Measurements from ENCODE around the gene SHISA6.

Gene SHISA6

DNA sequence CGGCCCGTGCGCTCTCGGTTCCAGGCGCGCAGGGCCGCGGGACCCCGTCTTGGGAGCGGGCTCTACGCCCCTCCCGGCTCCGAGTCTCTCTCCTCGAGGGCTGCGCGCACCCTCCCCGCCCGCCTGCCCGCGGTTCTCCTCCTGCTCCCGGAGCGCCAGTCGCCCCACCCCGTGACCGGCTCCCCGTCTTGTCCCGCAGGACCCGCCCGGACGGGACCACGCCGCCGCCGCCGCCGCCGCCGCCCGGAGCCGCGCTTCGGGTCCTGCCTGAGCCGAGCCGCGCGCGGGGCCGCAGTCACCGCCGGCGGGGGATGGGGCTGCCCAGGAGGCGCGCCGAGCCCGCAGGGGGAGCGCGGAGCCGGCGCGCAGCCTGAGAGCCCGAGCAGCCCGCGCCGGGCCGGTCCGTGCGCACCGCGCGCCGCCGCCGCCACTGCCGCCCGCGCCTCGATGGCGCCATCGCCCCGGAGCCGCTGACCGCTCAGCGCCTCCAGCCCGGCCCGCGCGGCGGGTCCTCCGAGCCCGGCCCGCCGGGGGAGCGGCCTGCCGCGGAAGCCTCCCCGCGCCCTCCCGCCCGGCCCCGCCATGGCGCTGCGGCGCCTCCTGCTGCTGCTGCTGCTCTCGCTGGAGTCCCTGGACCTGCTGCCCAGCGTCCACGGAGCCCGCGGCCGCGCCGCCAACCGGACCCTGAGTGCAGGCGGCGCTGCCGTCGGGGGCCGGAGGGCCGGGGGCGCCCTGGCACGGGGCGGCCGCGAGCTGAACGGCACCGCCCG, at the start of gene SHISA6:
TSS of gene SHISA6 (plus strand) at position 373 of the 770 bp plus-strand sequence.
- DNase-seq (ENCODE audit: low read depth) = no peak

DNA sequence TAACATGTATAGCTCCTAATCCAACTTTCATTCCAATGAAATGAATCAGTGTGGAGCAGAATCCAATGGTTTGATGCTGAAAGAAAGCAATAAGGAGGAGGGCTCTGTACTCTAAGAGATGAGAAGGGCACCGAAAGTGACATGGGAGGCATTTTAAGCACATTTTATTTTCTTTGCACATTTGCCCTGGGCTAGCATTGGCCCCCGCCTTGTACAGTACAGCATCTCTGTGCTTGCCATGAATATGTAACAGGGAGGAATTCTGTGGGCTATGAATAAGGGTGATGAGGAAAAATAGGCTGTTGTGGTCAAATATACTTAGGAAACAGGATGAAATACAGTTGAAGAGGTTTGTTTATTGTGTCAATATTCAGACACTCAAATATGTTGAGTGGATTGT, 45.2 kb upstream of the SHISA6 start:
- no peak for DNase-seq (ENCODE audit: low read depth)

DNA sequence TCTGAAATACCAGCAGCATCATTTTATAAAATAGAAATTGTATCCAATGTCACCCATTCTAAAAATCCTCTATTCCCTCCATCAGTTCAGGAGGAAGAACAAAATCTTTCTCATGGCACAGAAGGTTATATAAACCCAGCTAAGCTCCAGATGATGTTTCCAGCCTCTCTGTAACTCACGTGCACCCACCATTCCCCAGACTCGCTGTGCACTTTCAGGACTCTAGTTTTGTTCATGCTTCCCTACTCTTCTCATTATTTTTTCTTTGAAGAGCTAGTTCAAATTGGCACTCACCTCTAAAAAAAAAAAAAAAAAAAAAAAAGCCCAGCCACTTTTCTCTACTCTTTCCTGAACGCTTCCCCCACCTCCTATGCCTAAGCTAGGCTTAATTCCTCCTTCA, 36.0 kb upstream of the SHISA6 start:
- no peak for DNase-seq (ENCODE audit: low read depth)

DNA sequence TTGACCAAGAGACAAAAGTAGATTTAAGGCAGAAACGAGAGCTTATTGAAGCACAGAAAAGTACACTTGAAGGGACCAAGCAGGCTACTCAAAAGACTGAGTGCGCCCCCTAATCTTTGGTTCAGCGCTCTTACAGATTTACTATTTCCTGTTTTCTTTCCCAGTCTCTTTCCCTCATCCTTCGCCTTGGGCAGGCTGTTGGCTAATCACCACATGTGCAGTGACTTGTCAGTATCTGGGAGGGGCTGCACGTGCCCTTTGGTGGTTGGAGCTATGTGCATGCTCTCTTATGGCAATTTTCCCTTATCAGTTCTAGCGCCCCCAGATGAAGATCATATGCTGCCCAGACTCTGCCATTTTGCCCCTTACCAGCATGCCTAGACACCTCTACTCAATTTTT, 35.4 kb upstream of the SHISA6 start:
- no peak for DNase-seq (ENCODE audit: low read depth)

DNA sequence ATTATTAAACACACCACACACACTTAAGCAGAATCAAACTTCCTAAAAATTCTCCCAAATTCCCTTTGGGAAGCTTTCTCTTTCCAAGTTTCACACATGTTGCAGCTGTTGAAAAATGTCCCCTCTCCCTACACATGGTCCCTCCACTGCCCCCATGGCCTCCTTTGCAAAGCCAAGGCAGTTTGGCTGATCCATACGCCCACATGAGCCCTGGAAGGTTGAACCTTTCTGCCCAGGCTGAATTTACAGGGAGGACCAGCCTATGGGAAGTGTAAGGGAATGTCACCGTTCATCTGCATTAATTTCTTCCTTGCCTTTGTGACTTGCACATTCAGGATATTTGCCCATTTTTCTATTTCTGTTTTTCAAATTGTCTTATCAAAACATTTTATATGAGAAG, 31.1 kb upstream of the SHISA6 start:
- no peak for DNase-seq (ENCODE audit: low read depth)

DNA sequence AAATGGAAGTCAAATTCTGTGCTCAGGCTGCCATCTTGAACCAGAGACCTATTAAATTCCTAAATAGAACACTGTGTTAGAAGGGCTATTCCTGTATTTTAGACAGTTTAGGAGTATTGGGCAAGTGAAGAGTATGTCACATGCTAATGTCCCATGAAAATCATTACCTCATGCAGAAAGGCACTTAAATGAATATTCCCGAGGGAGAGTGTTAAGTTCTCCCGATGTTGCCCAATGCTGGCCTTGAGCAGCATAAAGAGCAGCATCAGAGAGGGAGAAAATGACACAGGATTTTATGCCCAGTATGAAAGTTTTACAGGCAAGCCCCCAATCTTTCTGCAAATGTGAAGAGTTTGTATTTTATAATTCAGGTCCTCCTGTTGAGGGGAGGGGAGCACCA, 28.2 kb upstream of the SHISA6 start:
- no peak for DNase-seq (ENCODE audit: low read depth)

DNA sequence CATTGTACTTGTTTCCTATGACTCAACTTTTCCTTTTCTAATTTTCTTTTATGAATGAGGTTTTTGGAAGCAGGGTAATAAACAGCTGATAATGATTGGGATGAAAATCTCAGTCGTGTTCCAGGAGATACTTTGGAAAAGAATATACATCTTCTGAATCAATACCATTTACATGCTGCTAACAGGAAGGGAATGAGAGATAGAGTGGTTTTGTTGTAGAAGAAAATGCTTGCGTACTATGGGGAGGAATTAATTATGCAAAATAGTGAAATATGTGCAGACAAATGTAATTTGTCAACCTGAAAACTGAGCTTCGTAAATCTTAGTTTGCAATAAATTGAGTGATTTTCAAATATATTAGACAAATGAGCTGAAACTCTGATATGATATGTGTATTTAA, 24.0 kb upstream of the SHISA6 start:
- no peak for DNase-seq (ENCODE audit: low read depth)

DNA sequence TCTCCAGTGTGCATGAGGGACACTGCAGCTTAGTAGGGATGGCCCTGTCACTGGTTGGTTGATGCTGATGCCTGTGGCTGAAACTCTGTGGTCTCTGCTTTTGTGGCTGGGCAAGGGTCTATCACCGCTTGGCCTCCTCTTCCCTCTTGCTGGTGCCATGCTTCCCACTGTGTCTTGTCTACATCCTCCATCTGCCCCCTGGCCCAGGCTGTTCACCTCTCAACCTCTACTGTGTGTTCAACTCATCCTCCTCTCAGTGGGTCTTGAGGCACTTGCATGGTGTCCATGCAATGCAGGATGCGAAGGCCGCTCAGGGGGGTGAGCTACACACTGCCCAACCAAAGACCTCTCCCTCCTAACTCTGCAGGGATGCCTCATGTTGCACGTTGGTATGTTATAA, 19.8 kb upstream of the SHISA6 start:
- DNase-seq (ENCODE audit: low read depth) = no peak

DNA sequence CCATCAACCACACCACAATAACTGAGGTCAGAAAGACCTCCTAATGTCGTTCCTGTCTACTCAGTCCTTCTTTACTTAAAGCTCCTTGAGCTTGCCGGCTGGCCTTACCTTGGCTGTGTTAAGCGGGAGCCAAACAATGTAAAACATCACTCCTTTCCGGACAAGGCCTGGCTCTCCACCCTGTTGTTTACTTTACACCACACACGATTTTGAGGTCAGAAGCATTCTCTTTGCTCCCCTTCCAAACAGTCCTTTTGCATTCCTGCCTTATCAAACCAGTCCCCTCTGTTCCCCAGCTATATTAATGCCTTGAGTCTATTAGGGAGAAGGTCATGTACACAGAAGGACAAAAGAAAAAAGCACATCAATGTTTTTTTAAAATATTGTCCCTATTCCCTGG, 19.3 kb upstream of the SHISA6 start:
- DNase-seq (ENCODE audit: low read depth) = no peak

DNA sequence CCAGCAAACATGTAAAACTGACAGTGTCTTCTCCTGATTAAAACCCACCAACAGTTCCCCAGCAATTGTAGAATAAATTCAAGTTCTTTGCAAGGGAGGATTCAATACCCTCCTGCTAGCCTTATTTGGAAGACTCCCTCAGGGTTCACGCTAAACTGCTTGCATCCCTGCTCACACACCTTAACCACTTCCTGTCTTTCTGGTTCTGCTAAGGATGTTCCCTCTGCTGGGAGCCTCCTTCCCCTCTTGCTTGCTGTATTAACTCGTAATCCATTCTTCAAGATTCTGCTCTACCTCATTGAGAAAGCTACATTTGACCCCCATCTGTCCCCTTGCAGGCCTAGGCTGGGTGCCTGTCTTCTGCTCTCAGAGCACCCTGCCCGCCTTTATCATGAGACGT, 2.3 kb upstream of the SHISA6 start:
- no peak for DNase-seq (ENCODE audit: low read depth)

DNA sequence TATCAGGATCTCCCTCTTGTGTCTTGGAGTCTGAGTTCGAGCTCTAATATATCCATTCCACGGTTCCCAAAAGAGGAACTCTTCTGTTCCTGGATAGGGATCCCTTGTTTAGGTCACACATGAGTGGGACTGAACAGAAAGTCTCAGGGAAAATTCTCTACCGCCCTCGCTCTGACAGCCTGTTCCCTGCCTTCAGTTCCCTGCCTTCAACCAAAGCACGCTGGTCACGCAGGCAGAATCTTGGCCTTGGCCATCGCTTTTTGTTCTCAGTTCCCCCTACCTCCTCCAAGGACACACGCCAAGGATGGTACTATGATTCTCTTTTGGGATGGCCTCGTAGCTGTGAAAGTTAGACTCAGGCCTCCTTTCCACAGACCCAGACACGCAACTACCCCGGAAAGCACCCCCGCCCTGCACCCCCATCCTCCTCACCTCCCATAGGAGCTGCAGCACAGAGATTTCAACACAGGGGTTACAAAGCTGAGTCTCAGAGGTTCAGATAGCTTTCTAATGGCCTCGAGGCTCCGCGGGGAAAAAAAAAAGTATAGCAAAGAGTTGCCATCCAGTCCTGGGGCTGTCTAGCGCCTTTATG, 1.5 kb upstream of the SHISA6 start:
- no peak for DNase-seq (ENCODE audit: low read depth)

DNA sequence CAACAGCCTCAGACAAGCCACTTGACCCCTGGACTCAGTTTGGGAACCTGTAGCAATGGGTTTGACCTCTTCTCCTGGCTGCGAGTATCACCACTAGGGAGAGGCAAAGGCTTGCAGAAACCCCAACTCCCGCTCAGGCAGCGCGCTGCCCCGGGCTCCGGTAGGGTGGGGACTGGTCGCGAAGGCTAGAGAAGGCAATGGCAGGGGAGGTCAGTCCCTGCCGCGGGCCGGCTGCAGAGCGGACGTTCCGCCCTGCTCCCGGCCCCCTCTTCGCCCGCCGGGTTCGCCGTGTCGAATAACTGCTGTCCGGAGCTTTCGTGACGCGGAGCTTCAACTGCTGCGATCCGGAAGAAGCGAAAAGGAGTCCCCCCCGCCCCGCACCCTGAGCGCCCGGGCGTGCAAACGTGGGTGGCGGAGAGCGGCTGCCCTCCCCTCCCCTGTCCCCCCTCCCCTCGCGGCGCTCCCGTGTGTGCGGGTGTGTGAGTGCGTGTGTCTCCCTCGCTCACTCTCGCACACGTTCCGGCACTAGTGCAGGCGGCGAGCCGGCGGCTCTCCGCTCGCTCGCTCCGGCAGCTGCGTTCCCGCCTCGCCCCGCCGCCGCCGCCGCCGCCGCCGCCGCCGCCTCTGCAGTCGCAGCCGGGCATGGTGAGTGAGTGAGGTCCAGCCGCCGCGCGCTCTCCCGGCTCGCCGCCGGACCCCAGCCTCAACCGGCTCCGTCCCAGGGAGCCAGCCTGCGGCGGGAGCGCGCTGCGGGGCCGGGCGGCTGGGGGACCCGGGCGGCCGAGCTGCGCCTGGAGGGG, 772 bp upstream of the SHISA6 start:
- DNase-seq (ENCODE audit: low read depth) = no peak

DNA sequence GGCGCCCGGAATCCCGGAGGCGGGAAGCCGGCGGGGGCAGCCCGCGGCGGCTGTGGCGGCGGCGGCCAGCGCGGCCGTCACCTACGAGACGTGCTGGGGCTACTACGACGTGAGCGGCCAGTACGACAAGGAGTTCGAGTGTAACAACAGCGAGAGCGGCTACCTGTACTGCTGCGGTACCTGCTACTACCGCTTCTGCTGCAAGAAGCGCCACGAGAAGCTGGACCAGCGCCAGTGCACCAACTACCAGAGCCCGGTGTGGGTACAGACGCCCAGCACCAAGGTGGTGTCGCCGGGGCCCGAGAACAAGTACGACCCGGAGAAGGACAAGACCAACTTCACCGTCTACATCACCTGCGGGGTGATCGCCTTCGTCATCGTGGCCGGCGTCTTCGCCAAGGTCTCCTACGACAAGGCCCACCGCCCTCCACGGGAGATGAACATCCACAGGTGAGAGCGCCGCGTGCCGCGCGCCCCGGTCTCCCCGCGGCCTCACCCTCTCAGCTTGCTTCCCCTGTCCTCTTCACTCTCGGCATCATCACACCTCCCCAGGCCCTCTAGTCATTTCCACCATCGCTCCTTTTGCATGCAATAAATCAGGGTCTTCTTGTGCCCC, 706 bp downstream of the SHISA6 start:
- DNase-seq (ENCODE audit: low read depth) = no peak

DNA sequence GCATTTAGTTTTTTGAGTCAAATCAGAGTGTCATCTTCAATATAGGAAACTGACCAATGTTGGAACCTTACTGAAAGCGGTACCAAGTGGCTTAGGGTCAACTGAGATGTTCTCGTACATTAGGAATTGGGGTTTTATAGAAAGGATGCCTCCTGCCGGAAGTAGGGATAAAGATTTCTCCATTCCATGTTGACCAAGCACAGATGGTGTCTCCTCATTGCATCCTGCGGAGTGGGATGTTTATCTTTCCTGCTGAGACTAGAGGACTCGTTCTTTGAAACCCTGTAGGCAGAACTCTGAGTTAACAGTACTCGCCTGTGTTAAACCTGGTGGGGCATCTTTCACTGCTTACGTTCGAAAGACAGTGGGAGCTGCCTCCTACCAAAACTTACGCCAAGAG, 1.4 kb downstream of the SHISA6 start:
- DNase-seq (ENCODE audit: low read depth) = no peak

DNA sequence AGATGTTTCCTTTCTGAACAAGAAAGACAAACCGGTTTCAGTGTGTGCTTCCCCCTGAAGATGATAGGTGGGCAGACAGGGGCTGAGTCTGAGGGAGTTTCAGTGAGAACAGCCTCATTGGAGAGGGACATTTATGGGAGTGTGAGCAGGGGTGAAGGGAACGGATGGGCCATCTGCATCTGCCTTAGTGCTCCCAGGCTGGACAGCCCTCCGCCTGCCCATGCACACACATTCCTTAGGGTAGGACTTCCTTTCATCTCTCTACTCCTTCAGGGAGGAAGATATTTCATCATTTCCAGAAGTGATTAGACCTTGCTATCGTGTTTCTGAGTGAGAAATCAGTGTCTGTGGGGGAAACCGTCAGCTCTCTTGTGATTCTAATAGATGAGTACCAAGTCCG, 3.8 kb downstream of the SHISA6 start:
- no peak for DNase-seq (ENCODE audit: low read depth)

DNA sequence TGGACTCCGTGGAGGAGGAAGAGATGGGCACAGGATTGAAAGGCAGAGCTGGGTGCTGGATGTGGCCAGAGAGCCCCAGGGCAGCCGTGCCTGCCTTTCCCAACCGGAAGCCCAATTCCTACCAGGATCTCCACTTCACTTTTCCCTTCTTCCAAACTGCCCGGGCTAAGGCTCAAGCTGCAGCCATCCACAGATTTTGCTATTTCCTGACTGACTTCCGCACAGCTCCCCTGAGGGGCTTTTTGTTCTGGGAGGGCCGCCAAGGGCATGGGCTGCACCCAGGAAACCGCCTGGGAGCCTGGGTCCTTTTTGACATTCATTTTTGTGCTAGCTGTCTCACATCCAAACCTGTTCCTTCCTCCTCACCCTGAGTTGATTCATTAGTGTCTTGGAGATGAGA, 4.2 kb downstream of the SHISA6 start:
- no peak for DNase-seq (ENCODE audit: low read depth)

DNA sequence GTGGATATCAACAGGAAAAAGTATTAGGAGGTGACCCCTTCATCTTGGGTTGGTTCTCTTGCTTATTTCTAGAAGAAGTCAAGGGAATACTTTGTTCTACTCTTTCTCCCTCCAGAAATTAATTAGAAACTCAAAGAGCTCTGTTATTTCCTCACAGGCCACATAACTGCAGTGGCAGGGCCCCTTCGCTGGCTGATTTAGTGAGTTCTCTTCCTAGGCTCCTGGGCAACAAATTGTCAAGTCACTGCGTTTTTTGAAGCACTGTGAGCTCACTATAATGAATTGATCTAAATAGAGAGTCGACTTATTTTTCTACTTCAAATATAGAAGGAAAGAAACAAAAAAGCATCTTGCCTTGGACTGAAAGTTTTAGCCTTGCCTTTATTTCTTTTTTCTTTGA, 4.8 kb downstream of the SHISA6 start:
- no peak for DNase-seq (ENCODE audit: low read depth)

DNA sequence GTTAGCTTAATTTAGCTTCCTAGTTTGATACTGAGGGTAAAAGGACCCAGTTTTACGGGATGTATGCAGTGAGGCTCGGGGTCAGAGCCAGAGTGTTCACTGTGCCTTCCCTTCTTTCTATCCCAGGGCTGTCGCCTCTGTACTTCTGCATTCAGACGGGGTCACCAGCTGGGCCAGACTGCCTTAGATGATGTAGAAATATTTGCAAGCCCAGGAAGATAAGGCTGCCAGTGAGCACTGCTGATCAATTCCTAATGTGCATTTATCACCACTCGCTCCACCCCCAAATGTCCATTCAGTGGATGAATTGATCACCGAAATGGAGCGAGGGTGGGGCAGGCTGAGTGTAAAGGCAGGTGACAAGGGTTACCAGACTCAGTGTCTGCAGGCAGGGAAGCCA, 9.1 kb downstream of the SHISA6 start:
- no peak for DNase-seq (ENCODE audit: low read depth)

DNA sequence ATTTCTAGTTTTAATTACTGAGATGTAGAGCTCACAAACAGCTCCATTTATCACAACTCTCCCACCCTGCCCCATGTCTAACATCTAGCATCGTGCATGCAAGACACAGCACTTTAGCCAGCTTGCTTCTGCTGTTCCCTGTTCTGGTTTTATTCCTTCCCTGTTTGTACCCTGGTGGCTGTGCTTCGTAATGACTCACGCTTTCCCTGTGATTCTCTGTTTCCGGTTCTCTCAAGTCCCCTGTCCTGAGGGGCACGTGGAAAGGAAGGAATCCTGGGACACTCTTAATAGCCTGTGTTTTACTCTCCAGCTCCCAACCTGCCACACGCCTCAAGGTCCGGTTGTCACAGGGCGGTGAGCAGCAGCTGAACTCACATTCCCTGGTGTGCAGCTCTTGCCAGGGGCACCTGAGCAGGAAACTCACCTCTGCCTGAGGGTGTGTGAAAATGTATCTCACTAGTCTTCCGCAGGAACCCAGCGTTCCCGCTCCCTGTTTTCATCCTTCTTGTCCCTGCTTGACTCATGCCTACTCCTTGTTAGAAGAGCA, 10.6 kb downstream of the SHISA6 start:
- DNase-seq (ENCODE audit: low read depth) = no peak

DNA sequence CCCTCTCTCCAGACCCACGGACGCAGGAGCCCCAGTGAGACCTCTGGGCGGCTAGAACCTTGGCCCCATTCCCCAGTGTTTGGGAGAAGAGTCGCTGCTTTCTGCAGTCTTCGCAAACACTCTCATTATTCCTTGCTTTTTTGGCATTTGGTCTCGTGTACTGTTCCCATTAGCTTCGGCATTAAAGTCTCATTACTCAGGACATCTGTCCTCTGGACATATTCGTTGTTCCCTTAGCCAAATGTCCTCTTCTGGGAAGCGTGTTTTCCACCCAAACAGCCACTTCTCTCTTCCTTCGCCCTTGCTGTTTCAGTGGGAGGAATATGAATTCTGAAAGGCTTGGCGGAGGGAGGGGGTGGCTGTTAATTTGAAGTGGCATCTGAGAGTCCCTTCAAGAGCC, 11.1 kb downstream of the SHISA6 start:
- no peak for DNase-seq (ENCODE audit: low read depth)

DNA sequence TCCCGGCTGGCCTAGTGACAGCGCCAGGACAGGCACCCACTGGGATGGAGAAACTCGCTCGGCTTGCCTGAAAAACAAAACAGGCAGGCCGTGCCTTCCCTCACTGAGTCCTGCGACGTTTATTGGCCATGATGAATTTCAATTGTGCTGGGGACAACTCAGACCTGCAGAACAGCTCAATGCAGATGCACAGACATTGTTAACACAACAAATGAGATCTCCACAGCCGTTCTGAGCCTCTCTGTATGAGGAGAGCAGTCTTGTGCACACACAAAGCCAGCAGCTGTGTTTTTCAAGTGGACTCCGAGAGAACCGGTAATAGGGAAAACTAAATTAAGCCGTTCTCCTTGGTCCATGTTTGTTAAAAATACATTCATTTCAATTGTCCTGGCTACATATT, 15.9 kb downstream of the SHISA6 start:
- no peak for DNase-seq (ENCODE audit: low read depth)

DNA sequence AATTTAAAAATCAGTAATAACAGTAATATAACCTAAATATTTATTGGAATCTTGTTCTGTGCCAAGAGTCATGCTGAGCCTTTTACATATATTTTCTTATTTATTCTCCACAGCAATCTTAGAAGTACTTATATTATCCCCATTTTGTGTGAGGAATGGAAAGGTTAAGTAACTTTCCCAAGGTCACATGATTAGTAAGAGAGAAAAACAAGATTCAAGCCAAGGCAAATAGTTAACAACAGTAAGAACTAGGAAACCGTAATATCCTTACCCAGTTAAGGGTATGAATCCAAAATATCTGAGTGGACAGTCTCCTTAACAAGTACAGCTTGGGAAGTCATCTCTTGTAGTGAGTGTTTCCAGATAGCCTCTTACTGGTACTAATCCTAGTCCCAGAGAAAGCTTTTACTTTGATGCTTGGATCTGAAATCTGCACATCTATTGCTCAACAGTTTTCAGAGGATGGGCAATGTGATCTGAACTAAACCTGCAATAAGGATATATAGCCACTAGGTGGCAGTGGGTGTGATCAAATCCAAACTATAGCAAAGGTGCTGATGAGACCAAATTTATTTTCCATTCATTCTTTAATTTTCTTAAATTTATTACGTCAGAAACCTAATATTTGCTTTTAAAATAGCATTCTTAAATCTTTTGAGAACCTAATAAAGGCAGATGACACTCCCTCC, 23.3 kb downstream of the SHISA6 start:
- DNase-seq (ENCODE audit: low read depth) = no peak

All from activated T-helper 1 cell treated with Interleukin-2 at 50 U/mL for 16 hours (primary cell).